Epidermal melanocyte (primary cell): ENCODE measurements around the gene PPP1R9B.
A peak's percentile ranks its signal among the peaks of the same experiment; 100 is the strongest.

Experiments
- DNase-seq: peaks from one replicate; pipeline ENCODE4 v3.0.0; 2011; ENCODE audit warnings: low spot score; ENCODE audit not compliant: insufficient read length

PPP1R9B gene

GRCh38 chr17:50173335-50173941, 23.0 kb upstream of the PPP1R9B start:
- DNase-seq = peak; percentile 43

GRCh38 chr17:50172936-50173334, 22.5 kb upstream of the PPP1R9B start:
- DNase-seq = no peak

- DNase-seq = no peak
Measured at GRCh38 chr17:50172130-50172529, 21.7 kb upstream of the PPP1R9B start.

- DNase-seq = no peak
Measured at GRCh38 chr17:50171371-50172071, 21.0 kb upstream of the PPP1R9B start.

GRCh38 chr17:50170662-50171370, 20.3 kb upstream of the PPP1R9B start:
- no peak for DNase-seq

- DNase-seq = no peak
Measured at GRCh38 chr17:50169881-50170459, 19.5 kb upstream of the PPP1R9B start.

GRCh38 chr17:50169121-50169764, 18.8 kb upstream of the PPP1R9B start:
- no peak for DNase-seq

- no peak for DNase-seq
Measured at GRCh38 chr17:50168319-50168718, 17.8 kb upstream of the PPP1R9B start.

GRCh38 chr17:50167371-50167770, 16.9 kb upstream of the PPP1R9B start:
- DNase-seq = no peak

- DNase-seq = no peak
Measured at GRCh38 chr17:50166518-50167181, 16.2 kb upstream of the PPP1R9B start.

- DNase-seq = no peak
Measured at GRCh38 chr17:50165867-50166517, 15.5 kb upstream of the PPP1R9B start, which contains the start of gene SGCA. Gene SGCA, plus strand, starts transcription at chr17:50166005. Its CDS starts 36 bp downstream, at chr17:50166041.

- no peak for DNase-seq
Measured at GRCh38 chr17:50165466-50165865, 15.0 kb upstream of the PPP1R9B start.

- DNase-seq = no peak
Measured at GRCh38 chr17:50165066-50165465, 14.6 kb upstream of the PPP1R9B start.

- DNase-seq = no peak
Measured at GRCh38 chr17:50164697-50164988, 14.2 kb upstream of the PPP1R9B start.

GRCh38 chr17:50163843-50164696, 13.6 kb upstream of the PPP1R9B start:
- DNase-seq = no peak

- no peak for DNase-seq
Measured at GRCh38 chr17:50162466-50163254, 12.2 kb upstream of the PPP1R9B start.

GRCh38 chr17:50161911-50162288, 11.4 kb upstream of the PPP1R9B start:
- DNase-seq = no peak

- DNase-seq = peak; percentile 99
Measured at GRCh38 chr17:50161023-50161910, 10.8 kb upstream of the PPP1R9B start.
